HepG2 (cell line): ENCODE results near the gene TRIM37. TPM values are rescaled to one million over a fixed set of nuclear protein-coding genes. Genes with fewer than 3 reads are reported as not detected.

ENCODE experiments used
- ATAC-seq: fragments of 200-7000 bp; cut with Tn5 transposase; 3 replicates; pipeline ENCODE4 v1.9.1; 2020; ENCODE audit warnings: mild to moderate bottlenecking, moderate library complexity
- BruUV-seq: library from RNA; stranded (reverse); fragments of 400-500 nt; replicated peaks from 2 replicates; lab custom pipeline; 2021; lab: Mats Ljungman, UMichigan
- CTCF ChIA-PET: fragments of 300-600 bp; formaldehyde crosslinking; extraction: SDS; loops from one replicate; lab custom pipeline; 2021; ENCODE audit warnings: low total read pairs, inconsistent platforms, low intra/inter-chr PET ratio; lab: Yijun Ruan, JAX
- POLR2A ChIA-PET: fragments of 350-600 bp; sonication (Branson Sonifier 250); formaldehyde crosslinking; loops from one replicate; lab custom pipeline; 2020; ENCODE audit warnings: antibody characterized with exemption, inconsistent platforms; lab: Yijun Ruan, JAX
- DNase-seq: peaks from one replicate; pipeline ENCODE4 v3.0.0-alpha.2; 2015; ENCODE audit warnings: low spot score
- FAIRE-seq: peaks from 3 replicates; lab custom pipeline; 2011; peaks lifted over from hg19 to GRCh38; lab: Jason Lieb, UNC
- H2AFZ ChIP-seq: one replicate; pipeline ENCODE4 v1.6.1; 2011; ENCODE audit warnings: low read length, inconsistent platforms
- H3K27ac ChIP-seq: fragments of 300-600 bp; 3 replicates; pipeline ENCODE4 v1.8.0; 2011; ENCODE audit warnings: mixed run types, mild to moderate bottlenecking, mixed read lengths, low read length, inconsistent platforms; ENCODE audit not compliant: insufficient read depth; ENCODE audit errors: extremely low read length
- H3K27me3 ChIP-seq, 2 experiments: fragments of 200-600 bp in 1 of 2; 2 replicates in 1 of 2; 3 replicates in 1 of 2; pipeline versions ENCODE4 v1.6.0 to v1.8.0; 2011; ENCODE audit warnings: low read length in 2 of 2, mild to moderate bottlenecking in 2 of 2, moderate library complexity in 2 of 2, inconsistent platforms in 1 of 2; ENCODE audit not compliant: insufficient read depth in 2 of 2, control insufficient read depth in 1 of 2
- H3K36me3 ChIP-seq, 2 experiments: fragments of 200-600 bp in 1 of 2; replicated peaks in 1 of 2; 2 replicates in 1 of 2; 3 replicates in 1 of 2; pipeline versions ENCODE4 v1.5.1 to v1.8.0; 2011; ENCODE audit warnings: low read length in 2 of 2, inconsistent platforms in 1 of 2; ENCODE audit not compliant: insufficient read depth in 2 of 2, control insufficient read depth in 1 of 2
- H3K4me1 ChIP-seq: 2 replicates; pipeline ENCODE4 v1.5.1; 2012; ENCODE audit warnings: low read length, inconsistent platforms; ENCODE audit not compliant: insufficient read depth
- H3K4me2 ChIP-seq: 2 replicates; pipeline ENCODE4 v1.6.0; 2011; ENCODE audit warnings: low read depth, low read length, inconsistent platforms
- H3K4me3 ChIP-seq, 3 experiments: fragments of 200-600 bp in 1 of 3; sonication (generic), shearing (Covaris generic) in 1 of 3; replicated peaks in 1 of 3; 2 replicates each; pipeline ENCODE4 v1.5.1; 2011 to 2016; ENCODE audit warnings: low read length in 3 of 3, inconsistent platforms in 2 of 3, low read depth in 2 of 3, mild to moderate bottlenecking in 2 of 3, control low read depth in 1 of 3, mixed read lengths in 1 of 3; ENCODE audit not compliant: insufficient read depth in 1 of 3
- H3K79me2 ChIP-seq: one replicate; pipeline ENCODE4 v1.6.1; 2011; ENCODE audit warnings: low read length, inconsistent platforms; ENCODE audit not compliant: insufficient read depth
- H3K9ac ChIP-seq: 2 replicates; pipeline ENCODE4 v1.6.0; 2011; ENCODE audit warnings: mild to moderate bottlenecking, low read depth, low read length, inconsistent platforms; ENCODE audit not compliant: insufficient read depth
- H3K9me3 ChIP-seq: 2 replicates; pipeline ENCODE4 v1.5.1; 2012; ENCODE audit warnings: mild to moderate bottlenecking, low read length
- H4K20me1 ChIP-seq: 2 replicates; pipeline ENCODE4 v1.6.0; 2011; ENCODE audit warnings: inconsistent platforms, mild to moderate bottlenecking, low read length, moderate library complexity; ENCODE audit not compliant: insufficient read depth
- PHF8 ChIP-seq: sonication (generic); formaldehyde crosslinking; IDR thresholded peaks from 2 replicates; pipeline ENCODE4 v1.5.0; 2020; ENCODE audit warnings: missing genetic modification reagents
- PITX1 ChIP-seq: sonication (generic); formaldehyde crosslinking; IDR thresholded peaks from 2 replicates; pipeline ENCODE4 v1.5.1; 2020; ENCODE audit warnings: mild to moderate bottlenecking, missing genetic modification reagents
- SMARCE1 ChIP-seq: fragments of 450-650 bp; IDR thresholded peaks from 2 replicates; pipeline ENCODE4 v1.6.1; 2017; ENCODE audit warnings: borderline replicate concordance
- TFDP1 ChIP-seq: IDR thresholded peaks from 2 replicates; pipeline ENCODE4 v1.6.1; 2016; ENCODE audit warnings: missing compliant biosample characterization, missing genetic modification reagents, borderline replicate concordance
- ZNF430 ChIP-seq: sonication (generic); formaldehyde crosslinking; IDR thresholded peaks from 2 replicates; pipeline ENCODE4 v1.9.0; 2021; ENCODE audit warnings: mild to moderate bottlenecking, missing genetic modification reagents
- ZNF761 ChIP-seq: sonication (generic); formaldehyde crosslinking; conservative IDR thresholded peaks from 2 replicates; pipeline ENCODE4 v1.4.0; 2020; ENCODE audit warnings: mild to moderate bottlenecking, missing genetic modification reagents
- in situ Hi-C: cut with HindIII; loops from 2 replicates; pipeline ENCODE4 v1.10.0; 2017; ENCODE audit warnings: low pct_unique_long_range_greater_than_20kb; ENCODE audit not compliant: extremely low pct_ligation_motif_present
- intact Hi-C: fragments of 100-400 bp; cut with micrococcal nuclease; formaldehyde crosslinking; loops from one replicate; pipeline ENCODE4 v1.10.0; 2022; ENCODE audit not compliant: unreplicated experiment
- polyA plus RNA-seq, 8 experiments: library from polyadenylated mRNA; depleted of rRNA in 3 of 8; stranded (reverse) in 7 of 8; unstranded in 1 of 8; fragments of >200 nt; fragmentation: Illumina TruSeq in 4 of 8; extraction: Trizol in 4 of 8; gene quantifications; 2 replicates each; pipeline versions ENCODE4 v1.2.1 to v1.2.3, GENCODE V29; 2011 to 2016; ENCODE audit warnings: low read depth in 4 of 8, missing spikeins in 1 of 8, mixed read lengths in 1 of 8; ENCODE audit not compliant: insufficient read depth in 1 of 8
- total RNA-seq, 5 experiments: library from RNA; depleted of rRNA; stranded (reverse); fragments of >200 nt; fragmentation: Illumina TruSeq; extraction: Trizol; gene quantifications; 2 replicates each; pipeline ENCODE4 v1.2.3, GENCODE V29; 2016; ENCODE audit warnings: low read depth in 1 of 5
- TF ChIP-seq, protein P1 (sequence below): sonication (generic); formaldehyde crosslinking; IDR thresholded peaks from 2 replicates; pipeline ENCODE4 v1.4.0; 2020; ENCODE audit warnings: mild to moderate bottlenecking, low read depth, missing genetic modification reagents
- TF ChIP-seq, protein P2 (sequence below): sonication (generic); formaldehyde crosslinking; IDR thresholded peaks from 2 replicates; pipeline ENCODE4 v1.8.0; 2022; ENCODE audit warnings: missing genetic modification reagents, mild to moderate bottlenecking, borderline replicate concordance

Gene TRIM37
- total and polyA plus RNA-seq, 2 of the 13 experiments (the other 11 are each of a cell fraction or from before 2014, with no cell fraction given): 12.4 to 39.1 TPM

DNA sequence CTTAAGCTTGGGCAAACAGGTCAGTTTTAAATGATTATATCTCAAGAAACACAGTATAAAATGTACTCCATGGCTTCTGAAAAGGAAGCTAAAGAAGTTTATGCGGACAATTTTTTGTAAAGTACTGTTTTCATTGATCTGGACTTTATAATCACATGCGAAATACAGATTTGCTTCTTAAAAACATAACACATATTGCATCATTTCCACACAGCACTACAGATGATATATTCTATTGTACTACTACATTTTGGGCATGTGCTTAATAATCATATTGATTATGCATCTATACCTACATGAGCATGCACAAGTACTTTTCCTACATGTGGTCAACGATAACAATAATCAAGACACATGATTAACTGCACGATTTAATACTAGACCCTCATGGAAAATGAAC is 22.5 kb downstream of the TRIM37 start (continued):
- no peak for TF ChIP-seq TFDP1 (CRISPR knock-in tag)
- TF ChIP-seq, protein P1, sequence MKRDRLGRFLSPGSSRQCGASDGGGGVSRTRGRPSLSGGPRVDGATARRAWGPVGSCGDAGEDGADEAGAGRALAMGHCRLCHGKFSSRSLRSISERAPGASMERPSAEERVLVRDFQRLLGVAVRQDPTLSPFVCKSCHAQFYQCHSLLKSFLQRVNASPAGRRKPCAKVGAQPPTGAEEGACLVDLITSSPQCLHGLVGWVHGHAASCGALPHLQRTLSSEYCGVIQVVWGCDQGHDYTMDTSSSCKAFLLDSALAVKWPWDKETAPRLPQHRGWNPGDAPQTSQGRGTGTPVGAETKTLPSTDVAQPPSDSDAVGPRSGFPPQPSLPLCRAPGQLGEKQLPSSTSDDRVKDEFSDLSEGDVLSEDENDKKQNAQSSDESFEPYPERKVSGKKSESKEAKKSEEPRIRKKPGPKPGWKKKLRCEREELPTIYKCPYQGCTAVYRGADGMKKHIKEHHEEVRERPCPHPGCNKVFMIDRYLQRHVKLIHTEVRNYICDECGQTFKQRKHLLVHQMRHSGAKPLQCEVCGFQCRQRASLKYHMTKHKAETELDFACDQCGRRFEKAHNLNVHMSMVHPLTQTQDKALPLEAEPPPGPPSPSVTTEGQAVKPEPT: no peak

DNA sequence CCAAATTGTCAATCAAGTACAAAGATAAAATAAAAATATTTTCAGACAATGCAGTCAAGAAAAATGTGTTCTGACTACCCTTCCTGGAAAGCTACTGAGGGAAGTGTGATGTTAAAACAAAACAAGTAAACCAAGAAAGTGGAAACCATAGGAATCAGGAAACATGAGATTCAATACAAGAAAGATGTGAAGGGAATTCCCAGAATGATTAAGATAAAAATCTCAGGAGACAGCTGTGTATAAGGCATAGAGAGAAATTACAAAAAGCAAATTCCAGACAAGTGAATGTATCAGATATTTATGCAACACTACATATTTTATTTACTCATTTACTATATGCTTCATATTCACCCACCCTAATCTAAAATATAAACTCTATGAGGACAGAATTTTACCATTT is 32.2 kb downstream of the TRIM37 start:
- Histone ChIP-seq H3K36me3 (peaks cover 4 to 49% of the 10 kb centered on the region in 2 experiments), H3K9ac (no peak overlapping the region), H3K4me3 (no peak overlapping the region), H3K4me2 (no peak overlapping the region), H2AFZ (no peak overlapping the region), H3K27me3 (no peaks in the 10 kb centered on the region), H3K4me1 (no peaks in the 10 kb centered on the region), H3K27ac (no peak overlapping the region), H3K9me3 (no peaks in the 10 kb centered on the region), H3K79me2 (no peaks in the 10 kb centered on the region), H4K20me1 (no peaks in the 10 kb centered on the region)
- TF ChIP-seq SMARCE1 (no peak), ZNF761 (CRISPR knock-in tag) (no peak), PHF8 (CRISPR knock-in tag) (no peak), ZNF430 (no peak), PITX1 (CRISPR knock-in tag) (no peak)
- TF ChIP-seq, protein P2, sequence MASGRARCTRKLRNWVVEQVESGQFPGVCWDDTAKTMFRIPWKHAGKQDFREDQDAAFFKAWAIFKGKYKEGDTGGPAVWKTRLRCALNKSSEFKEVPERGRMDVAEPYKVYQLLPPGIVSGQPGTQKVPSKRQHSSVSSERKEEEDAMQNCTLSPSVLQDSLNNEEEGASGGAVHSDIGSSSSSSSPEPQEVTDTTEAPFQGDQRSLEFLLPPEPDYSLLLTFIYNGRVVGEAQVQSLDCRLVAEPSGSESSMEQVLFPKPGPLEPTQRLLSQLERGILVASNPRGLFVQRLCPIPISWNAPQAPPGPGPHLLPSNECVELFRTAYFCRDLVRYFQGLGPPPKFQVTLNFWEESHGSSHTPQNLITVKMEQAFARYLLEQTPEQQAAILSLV (CRISPR knock-in tag): no peak
- DNase-seq (no peak), ATAC-seq (no peak), FAIRE-seq (no peak)
- POLR2A ChIA-PET: no interaction called here
- intact Hi-C loops: no loop called here
- CTCF ChIA-PET: no interaction called here
- in situ Hi-C loops: no loop called here
- no TSS peak for BruUV-seq
